Testis (tissue), 3 donors: Measurements from ENCODE around the gene PIK3CD. TPM values are rescaled to one million over a fixed set of nuclear protein-coding genes. Genes with fewer than 3 reads are reported as not detected.

ENCODE experiments used
- DNase-seq: peaks from one replicate; pipeline ENCODE4 v3.0.0-alpha.2; 2019
- H3K27ac ChIP-seq, 2 donors: fragments of 200-600 bp; sonication (generic); one replicate each; pipeline ENCODE4 v1.5.1; 2019
- H3K27me3 ChIP-seq: fragments of 200-600 bp; sonication (generic); one replicate; pipeline ENCODE4 v1.5.1; 2019
- H3K36me3 ChIP-seq: fragments of 200-600 bp; sonication (generic); one replicate; pipeline ENCODE4 v1.5.1; 2017; ENCODE audit warnings: low read depth; ENCODE audit errors: missing control alignments
- H3K4me1 ChIP-seq: fragments of 200-600 bp; sonication (generic); one replicate; pipeline ENCODE4 v1.5.1; 2019
- H3K4me3 ChIP-seq, 2 donors: fragments of 200-600 bp; sonication (generic); one replicate each; pipeline ENCODE4 v1.5.1; 2017 to 2019
- H3K9me3 ChIP-seq: fragments of 200-600 bp; sonication (generic); one replicate; pipeline ENCODE4 v1.5.1; 2017
- CTCF ChIP-seq, 3 experiments: fragments of 450-650 bp in 2 of 3; fragments of 200-600 bp in 1 of 3; sonication (generic) in 1 of 3; IDR thresholded peaks; one replicate each; pipeline ENCODE4 v1.5.1; 2016 to 2019; ENCODE audit warnings: antibody characterized with exemption in 3 of 3, mild to moderate bottlenecking in 2 of 3, moderate library complexity in 1 of 3
- POLR2A ChIP-seq: fragments of 450-650 bp; IDR thresholded peaks from one replicate; pipeline ENCODE4 v1.6.1; 2017; ENCODE audit warnings: antibody characterized with exemption, mild to moderate bottlenecking, moderate library complexity
- WGBS, 2 donors: methylation state at CpG; one replicate each; pipeline ENCODE4 v1.1.5; 2018; 5-methylcytosine and 5-hydroxymethylcytosine counted together
- intact Hi-C: fragments of 100-400 bp; cut with DNase I; formaldehyde crosslinking; loops from one replicate; pipeline ENCODE4 v1.15.1; 2023; ENCODE audit warnings: low total_unique reads
- polyA plus RNA-seq: library from polyadenylated mRNA; stranded (reverse); fragments of 350-450 nt; fragmentation: Illumina TruSeq; extraction: RNeasy Lipid Tissue Mini Kit (QIAGEN cat#74804); gene quantifications from one replicate; pipeline ENCODE4 v1.2.3, GENCODE V29; 2014; ENCODE audit warnings: low read depth, low replicate concordance; ENCODE audit not compliant: insufficient read depth
- total RNA-seq, 2 donors: library from RNA; depleted of rRNA; stranded (reverse); fragments of >200 nt; gene quantifications; one replicate each; pipeline ENCODE4 v1.2.3, GENCODE V29; 2016

The PIK3CD gene
- total and polyA plus RNA-seq, 3 donors from 2014 or later = 11.7 to 17.2 (median 12.4) TPM

GRCh38 chr1:9628541-9629444, 22.7 kb upstream of the PIK3CD start:
- H3K27me3 ChIP-seq = no peaks in the 10 kb centered on the region
- DNase-seq = no peak
- H3K9me3 ChIP-seq = no peaks in the 10 kb centered on the region
- peaks cover 3% of the 10 kb centered on the region for H3K4me1 ChIP-seq
- WGBS, 2 donors = 77 to 84% methylated on average over 17 to 23 of the region's 23 CpGs
- TF ChIP-seq POLR2A (no peak), CTCF (IDR thresholded peaks at IDR 0.05) (no peak)
- H3K4me3 ChIP-seq = no peak overlapping the region
- intact Hi-C loops = loop anchor here (10.0 kb wide), 1 partner anchor 236 kb away; no protein-coding TSS in a partner anchor
- no peaks in the 10 kb centered on the region for H3K36me3 ChIP-seq
- H3K27ac ChIP-seq = no peak overlapping the region

- no peak overlapping the region for H3K27ac ChIP-seq
- H3K9me3 ChIP-seq = no peaks in the 10 kb centered on the region
- no peak overlapping the region for H3K4me3 ChIP-seq
- no peaks in the 10 kb centered on the region for H3K36me3 ChIP-seq
- 54 to 63% methylated on average over 16 to 29 of the region's 29 CpGs for WGBS, 2 donors
- peaks cover 3% of the 10 kb centered on the region for H3K4me1 ChIP-seq
- intact Hi-C loops = loop anchor here (10.0 kb wide), 1 partner anchor 235 kb away; no protein-coding TSS in a partner anchor
- no peak for TF ChIP-seq POLR2A
- TF ChIP-seq CTCF (IDR thresholded peaks at IDR 0.05) = no peak
- DNase-seq = peak; percentile 52
- no peaks in the 10 kb centered on the region for H3K27me3 ChIP-seq
Measured at GRCh38 chr1:9629445-9630201, 21.9 kb upstream of the PIK3CD start.

GRCh38 chr1:9630331-9631111, 21.0 kb upstream of the PIK3CD start:
- intact Hi-C loops = no loop called here
- H3K4me3 ChIP-seq = no peak overlapping the region
- 79 to 80% methylated on average over 8 of the region's 8 CpGs for WGBS, 2 donors
- no peaks in the 10 kb centered on the region for H3K9me3 ChIP-seq
- TF ChIP-seq CTCF (IDR thresholded peaks at IDR 0.05) (no peak), POLR2A (no peak)
- H3K36me3 ChIP-seq = no peaks in the 10 kb centered on the region
- H3K27me3 ChIP-seq = no peaks in the 10 kb centered on the region
- peaks cover 3% of the 10 kb centered on the region for H3K4me1 ChIP-seq
- no peak for DNase-seq
- no peak overlapping the region for H3K27ac ChIP-seq

GRCh38 chr1:9631613-9632012, 19.9 kb upstream of the PIK3CD start:
- H3K27ac ChIP-seq = no peak overlapping the region
- intact Hi-C loops = no loop called here
- no peaks in the 10 kb centered on the region for H3K36me3 ChIP-seq
- WGBS, 2 donors = 87 to 91% methylated on average over 3 of the region's 3 CpGs
- TF ChIP-seq POLR2A (no peak), CTCF (IDR thresholded peaks at IDR 0.05) (no peak)
- no peak for DNase-seq
- H3K4me3 ChIP-seq = no peak overlapping the region
- H3K4me1 ChIP-seq = peaks cover 3% of the 10 kb centered on the region
- H3K27me3 ChIP-seq = no peaks in the 10 kb centered on the region
- H3K9me3 ChIP-seq = no peaks in the 10 kb centered on the region
